K562 (cell line): ENCODE data around the gene ZNF652. TPM values are rescaled to one million over a fixed set of nuclear protein-coding genes. Genes with fewer than 3 reads are reported as not detected.

Source experiments
- JUN ChIP-seq, 2 experiments: sonication (generic) in 1 of 2; formaldehyde crosslinking in 1 of 2; IDR thresholded peaks; 2 replicates each; pipeline versions ENCODE4 v1.6.1 to v1.8.0; 2012 to 2022; ENCODE audit warnings: borderline replicate concordance in 2 of 2, mild to moderate bottlenecking in 2 of 2, improper control_type of control experiment in 1 of 2, low read depth in 1 of 2, low read length in 1 of 2, missing genetic modification reagents in 1 of 2
- ZBTB7A ChIP-seq: IDR thresholded peaks from 2 replicates; pipeline ENCODE4 v1.6.1; 2011; ENCODE audit warnings: low read depth, mild to moderate bottlenecking, low read length, moderate library complexity, borderline replicate concordance; ENCODE audit not compliant: control insufficient read depth
- polyA plus RNA-seq, 8 experiments: library from polyadenylated mRNA; depleted of rRNA in 4 of 8; stranded (reverse) in 5 of 8; unstranded in 3 of 8; fragments of >200 nt; fragmentation: Nextera tagmentation in 2 of 8; fragmentation: Illumina TruSeq in 1 of 8; extraction: Ambion mirVana in 2 of 8; extraction: Trizol in 1 of 8; gene quantifications; 2 replicates each; pipeline versions ENCODE4 v1.2.1 to v1.2.3, GENCODE V29; 2011 to 2014; ENCODE audit warnings: inconsistent platforms in 1 of 8, missing spikeins in 1 of 8
- total RNA-seq, 7 experiments: library from RNA; depleted of rRNA in 6 of 7; stranded (reverse); fragments of >200 nt in 6 of 7; fragmentation: Illumina TruSeq in 2 of 7; extraction: Trizol in 2 of 7; gene quantifications; 2 replicates each; pipeline versions ENCODE4 v1.2.1 to v1.2.3, GENCODE V29; 2011 to 2021; ENCODE audit warnings: low replicate concordance in 1 of 7
- TF ChIP-seq, protein P1 (sequence below): fragments of 200-800 bp; sonication (Bioruptor generic); IDR thresholded peaks from 2 replicates; pipeline ENCODE4 v1.6.1; 2016; ENCODE audit warnings: missing genetic modification characterization, missing compliant biosample characterization
- TF ChIP-seq, protein P2 (sequence below): fragments of 450-650 bp; IDR thresholded peaks from 2 replicates; pipeline ENCODE4 v1.6.1; 2016; ENCODE audit warnings: low read depth, mild to moderate bottlenecking, moderate library complexity

ZNF652 gene
- total and polyA plus RNA-seq, 9 of the 15 experiments (the other 6 are each of a cell fraction or from before 2014, with no cell fraction given), result 5.1 to 15.5 (median 7.8) TPM

DNA sequence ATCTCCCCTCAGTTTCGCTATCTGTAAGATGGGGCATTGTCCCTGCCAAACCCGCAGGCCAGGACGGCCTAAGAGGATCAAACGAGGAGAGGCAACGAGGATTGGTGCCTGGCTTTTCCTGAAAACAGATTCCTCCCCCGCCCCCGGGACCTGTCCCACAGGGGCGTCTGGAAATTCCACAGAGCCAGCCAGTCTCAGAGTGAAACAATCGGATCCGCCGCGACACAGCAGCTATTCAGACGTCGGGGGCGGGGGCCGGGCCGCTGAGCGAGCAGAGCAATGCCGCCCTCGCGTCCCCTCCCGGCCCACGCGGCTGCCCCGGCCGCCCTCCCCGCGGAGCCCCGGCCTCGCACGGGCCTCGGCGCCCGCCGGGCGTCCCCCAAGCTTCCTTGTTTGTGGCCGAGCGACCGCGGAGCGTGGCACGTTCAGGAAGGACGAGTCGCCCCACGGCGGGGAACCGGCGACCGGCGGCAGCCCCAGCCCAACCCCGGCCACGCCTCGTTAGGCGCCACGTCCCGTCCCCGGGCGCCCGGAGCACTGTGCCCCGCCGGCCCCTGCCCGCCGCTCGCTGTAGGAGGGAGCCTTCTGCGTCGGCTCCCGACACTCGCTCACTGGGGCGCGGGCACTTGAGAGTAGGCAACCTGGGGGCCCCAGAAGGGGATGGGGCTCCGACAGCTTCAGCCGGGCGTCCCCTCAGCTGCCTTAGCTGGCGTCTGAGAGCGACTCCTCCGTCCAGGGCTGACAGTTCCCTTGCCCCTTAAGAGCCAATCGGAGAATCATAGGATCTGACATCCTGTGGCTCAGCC is 101.8 kb downstream of the ZNF652 start (continued):
- TF ChIP-seq, protein P1, sequence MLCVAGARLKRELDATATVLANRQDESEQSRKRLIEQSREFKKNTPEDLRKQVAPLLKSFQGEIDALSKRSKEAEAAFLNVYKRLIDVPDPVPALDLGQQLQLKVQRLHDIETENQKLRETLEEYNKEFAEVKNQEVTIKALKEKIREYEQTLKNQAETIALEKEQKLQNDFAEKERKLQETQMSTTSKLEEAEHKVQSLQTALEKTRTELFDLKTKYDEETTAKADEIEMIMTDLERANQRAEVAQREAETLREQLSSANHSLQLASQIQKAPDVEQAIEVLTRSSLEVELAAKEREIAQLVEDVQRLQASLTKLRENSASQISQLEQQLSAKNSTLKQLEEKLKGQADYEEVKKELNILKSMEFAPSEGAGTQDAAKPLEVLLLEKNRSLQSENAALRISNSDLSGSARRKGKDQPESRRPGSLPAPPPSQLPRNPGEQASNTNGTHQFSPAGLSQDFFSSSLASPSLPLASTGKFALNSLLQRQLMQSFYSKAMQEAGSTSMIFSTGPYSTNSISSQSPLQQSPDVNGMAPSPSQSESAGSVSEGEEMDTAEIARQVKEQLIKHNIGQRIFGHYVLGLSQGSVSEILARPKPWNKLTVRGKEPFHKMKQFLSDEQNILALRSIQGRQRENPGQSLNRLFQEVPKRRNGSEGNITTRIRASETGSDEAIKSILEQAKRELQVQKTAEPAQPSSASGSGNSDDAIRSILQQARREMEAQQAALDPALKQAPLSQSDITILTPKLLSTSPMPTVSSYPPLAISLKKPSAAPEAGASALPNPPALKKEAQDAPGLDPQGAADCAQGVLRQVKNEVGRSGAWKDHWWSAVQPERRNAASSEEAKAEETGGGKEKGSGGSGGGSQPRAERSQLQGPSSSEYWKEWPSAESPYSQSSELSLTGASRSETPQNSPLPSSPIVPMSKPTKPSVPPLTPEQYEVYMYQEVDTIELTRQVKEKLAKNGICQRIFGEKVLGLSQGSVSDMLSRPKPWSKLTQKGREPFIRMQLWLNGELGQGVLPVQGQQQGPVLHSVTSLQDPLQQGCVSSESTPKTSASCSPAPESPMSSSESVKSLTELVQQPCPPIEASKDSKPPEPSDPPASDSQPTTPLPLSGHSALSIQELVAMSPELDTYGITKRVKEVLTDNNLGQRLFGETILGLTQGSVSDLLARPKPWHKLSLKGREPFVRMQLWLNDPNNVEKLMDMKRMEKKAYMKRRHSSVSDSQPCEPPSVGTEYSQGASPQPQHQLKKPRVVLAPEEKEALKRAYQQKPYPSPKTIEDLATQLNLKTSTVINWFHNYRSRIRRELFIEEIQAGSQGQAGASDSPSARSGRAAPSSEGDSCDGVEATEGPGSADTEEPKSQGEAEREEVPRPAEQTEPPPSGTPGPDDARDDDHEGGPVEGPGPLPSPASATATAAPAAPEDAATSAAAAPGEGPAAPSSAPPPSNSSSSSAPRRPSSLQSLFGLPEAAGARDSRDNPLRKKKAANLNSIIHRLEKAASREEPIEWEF (CRISPR knock-in tag), result no peak
- no peak for TF ChIP-seq JUN (IDR thresholded peaks at IDR 0.05; ENCODE audit: borderline replicate concordance, low read depth, low read length)
- no peak for TF ChIP-seq JUN (CRISPR knock-in tag; IDR thresholded peaks at IDR 0.05; ENCODE audit: borderline replicate concordance)
- TF ChIP-seq, protein P2, sequence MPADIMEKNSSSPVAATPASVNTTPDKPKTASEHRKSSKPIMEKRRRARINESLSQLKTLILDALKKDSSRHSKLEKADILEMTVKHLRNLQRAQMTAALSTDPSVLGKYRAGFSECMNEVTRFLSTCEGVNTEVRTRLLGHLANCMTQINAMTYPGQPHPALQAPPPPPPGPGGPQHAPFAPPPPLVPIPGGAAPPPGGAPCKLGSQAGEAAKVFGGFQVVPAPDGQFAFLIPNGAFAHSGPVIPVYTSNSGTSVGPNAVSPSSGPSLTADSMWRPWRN, result no peak
- no peak for TF ChIP-seq ZBTB7A
